Panc1 (cell line): Measurements from ENCODE around the gene C20orf202.

Experiments used
- SIN3A ChIP-seq: IDR thresholded peaks from 2 replicates; pipeline ENCODE4 v1.6.1; 2012; ENCODE audit warnings: low read depth, mild to moderate bottlenecking, low read length, moderate library complexity, borderline replicate concordance; ENCODE audit not compliant: insufficient read depth
- TCF7L2 ChIP-seq: IDR thresholded peaks from 2 replicates; pipeline ENCODE4 v1.6.1; 2011; ENCODE audit warnings: mild to moderate bottlenecking, low read depth, low read length, inconsistent platforms
- TF ChIP-seq, protein P1 (sequence below): fragments of 450-650 bp; IDR thresholded peaks from 2 replicates; pipeline ENCODE4 v1.5.1; 2017; ENCODE audit warnings: mild to moderate bottlenecking

DNA sequence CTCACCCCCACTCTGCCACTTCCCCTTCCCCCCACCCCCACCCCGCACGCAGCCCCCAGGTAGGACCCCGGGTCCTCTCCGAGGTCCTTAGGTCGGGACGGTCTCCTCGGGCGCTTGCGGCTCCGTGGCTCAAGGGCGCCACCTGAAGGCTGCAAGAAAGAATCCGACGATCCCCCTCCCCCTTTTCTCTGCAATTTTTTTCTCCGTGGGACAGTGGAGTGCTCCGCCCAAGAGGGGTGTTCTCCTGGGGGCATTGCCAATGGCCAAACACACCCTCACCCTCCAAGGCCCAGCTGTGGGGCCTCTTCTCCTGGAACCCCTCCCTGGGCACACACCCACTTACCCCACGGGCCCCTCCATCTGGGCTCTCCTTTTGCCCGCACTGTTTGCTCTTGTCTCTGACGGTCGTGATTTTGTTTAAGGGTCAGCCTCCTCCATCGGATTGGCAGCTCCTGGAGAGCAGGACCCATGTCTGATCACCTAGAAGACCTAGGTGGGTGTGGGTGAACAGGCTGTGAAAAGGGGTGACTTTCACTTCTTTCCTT is 17.4 kb upstream of the C20orf202 start:
- TF ChIP-seq, protein P1, sequence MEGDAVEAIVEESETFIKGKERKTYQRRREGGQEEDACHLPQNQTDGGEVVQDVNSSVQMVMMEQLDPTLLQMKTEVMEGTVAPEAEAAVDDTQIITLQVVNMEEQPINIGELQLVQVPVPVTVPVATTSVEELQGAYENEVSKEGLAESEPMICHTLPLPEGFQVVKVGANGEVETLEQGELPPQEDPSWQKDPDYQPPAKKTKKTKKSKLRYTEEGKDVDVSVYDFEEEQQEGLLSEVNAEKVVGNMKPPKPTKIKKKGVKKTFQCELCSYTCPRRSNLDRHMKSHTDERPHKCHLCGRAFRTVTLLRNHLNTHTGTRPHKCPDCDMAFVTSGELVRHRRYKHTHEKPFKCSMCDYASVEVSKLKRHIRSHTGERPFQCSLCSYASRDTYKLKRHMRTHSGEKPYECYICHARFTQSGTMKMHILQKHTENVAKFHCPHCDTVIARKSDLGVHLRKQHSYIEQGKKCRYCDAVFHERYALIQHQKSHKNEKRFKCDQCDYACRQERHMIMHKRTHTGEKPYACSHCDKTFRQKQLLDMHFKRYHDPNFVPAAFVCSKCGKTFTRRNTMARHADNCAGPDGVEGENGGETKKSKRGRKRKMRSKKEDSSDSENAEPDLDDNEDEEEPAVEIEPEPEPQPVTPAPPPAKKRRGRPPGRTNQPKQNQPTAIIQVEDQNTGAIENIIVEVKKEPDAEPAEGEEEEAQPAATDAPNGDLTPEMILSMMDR, result peak; percentile 89
- TF ChIP-seq SIN3A, result no peak
- no peak for TF ChIP-seq TCF7L2
